Thyroid gland (tissue), 4 donors: ENCODE data around the gene RNU2-63P. TPM values are rescaled to one million over a fixed set of nuclear protein-coding genes. Genes with fewer than 3 reads are reported as not detected.

Experiments used
- DNase-seq, 2 donors: peaks; one replicate each; pipeline ENCODE4 v3.0.0-alpha.2; 2019
- H3K27ac ChIP-seq, 3 donors: fragments of 200-600 bp; sonication (generic); 1 replicate in 2 of 3; 2 replicates in 1 of 3; pipeline ENCODE4 v1.5.1; 2016 to 2019; ENCODE audit warnings: mild to moderate bottlenecking in 1 of 3, moderate library complexity in 1 of 3
- H3K27me3 ChIP-seq: fragments of 200-600 bp; sonication (generic); one replicate; pipeline ENCODE4 v1.5.1; 2019
- H3K36me3 ChIP-seq, 2 donors: fragments of 200-600 bp; sonication (generic); one replicate each; pipeline ENCODE4 v1.5.1; 2016 to 2019
- H3K4me1 ChIP-seq, 2 donors: fragments of 200-600 bp; sonication (generic); one replicate each; pipeline ENCODE4 v1.5.1; 2017 to 2019
- H3K4me3 ChIP-seq, 3 donors: fragments of 200-600 bp; sonication (generic); replicated peaks in 1 of 3; 1 replicate in 2 of 3; 2 replicates in 1 of 3; pipeline ENCODE4 v1.5.1; 2016; ENCODE audit warnings: mild to moderate bottlenecking in 1 of 3
- H3K9me3 ChIP-seq: fragments of 200-600 bp; sonication (generic); one replicate; pipeline ENCODE4 v1.5.1; 2017
- CTCF ChIP-seq, 6 experiments: fragments of 200-600 bp in 3 of 6; fragments of 450-650 bp in 3 of 6; sonication (generic) in 3 of 6; IDR thresholded peaks; one replicate each; pipeline ENCODE4 v1.5.1; 2016 to 2019; ENCODE audit warnings: antibody characterized with exemption in 6 of 6, mild to moderate bottlenecking in 2 of 6, inconsistent platforms in 1 of 6, moderate library complexity in 1 of 6
- POLR2A ChIP-seq, 2 donors: fragments of 450-650 bp; IDR thresholded peaks; one replicate each; pipeline ENCODE4 v1.6.1; 2017; ENCODE audit warnings: antibody characterized with exemption in 2 of 2, mild to moderate bottlenecking in 2 of 2, moderate library complexity in 1 of 2
- WGBS, 2 donors: methylation state at CpG; one replicate each; pipeline ENCODE4 v1.1.5; 2017; 5-methylcytosine and 5-hydroxymethylcytosine counted together
- intact Hi-C: fragments of 100-400 bp; cut with DNase I; formaldehyde crosslinking; loops from one replicate; pipeline ENCODE4 v1.15.1; 2023
- total RNA-seq, 4 donors: library from RNA; depleted of rRNA; stranded (reverse); fragments of >200 nt; gene quantifications; one replicate each; pipeline ENCODE4 v1.2.3, GENCODE V29; 2016

RNU2-63P gene
- total RNA-seq, 4 donors from 2014 or later = not detected

GRCh38 chr2:88028931-88029330 is 12.6 kb upstream of the RNU2-63P start:
- no peak overlapping the region for H3K4me3 ChIP-seq
- no peak for DNase-seq
- intact Hi-C loops = no loop called here
- H3K9me3 ChIP-seq = no peaks in the 10 kb centered on the region
- H3K36me3 ChIP-seq = peaks cover 5 to 23% of the 10 kb centered on the region in 2 donors
- H3K4me1 ChIP-seq = no peaks in the 10 kb centered on the region
- WGBS, 2 donors = 97 to 98% methylated on average over 4 of the region's 4 CpGs
- H3K27ac ChIP-seq = no peak overlapping the region
- no peak for TF ChIP-seq CTCF (IDR thresholded peaks at IDR 0.05)
- no peak for TF ChIP-seq POLR2A (IDR thresholded peaks at IDR 0.05)
- no peaks in the 10 kb centered on the region for H3K27me3 ChIP-seq

GRCh38 chr2:88027697-88028389 is 11.5 kb upstream of the RNU2-63P start:
- Histone ChIP-seq H3K4me3 (no peak overlapping the region), H3K27ac (no peak overlapping the region), H3K4me1 (no peaks in the 10 kb centered on the region), H3K27me3 (no peaks in the 10 kb centered on the region), H3K36me3 (peaks cover 5 to 21% of the 10 kb centered on the region in 2 donors), H3K9me3 (no peaks in the 10 kb centered on the region)
- 92% methylated on average over 10 of the region's 10 CpGs for WGBS, 2 donors
- DNase-seq = no peak
- TF ChIP-seq POLR2A (IDR thresholded peaks at IDR 0.05) (no peak), CTCF (IDR thresholded peaks at IDR 0.05) (no peak)
- intact Hi-C loops = no loop called here

GRCh38 chr2:88024509-88024908 is 8.2 kb upstream of the RNU2-63P start:
- intact Hi-C loops = no loop called here
- Histone ChIP-seq H3K4me1 (no peaks in the 10 kb centered on the region), H3K27me3 (no peaks in the 10 kb centered on the region), H3K27ac (no peak overlapping the region), H3K9me3 (no peaks in the 10 kb centered on the region), H3K4me3 (no peak overlapping the region), H3K36me3 (peaks cover 5 to 11% of the 10 kb centered on the region in 2 donors)
- DNase-seq = no peak
- TF ChIP-seq CTCF (IDR thresholded peaks at IDR 0.05) (no peak), POLR2A (IDR thresholded peaks at IDR 0.05) (no peak)
- WGBS, 2 donors = 68 to 81% methylated on average over 6 of the region's 6 CpGs

GRCh38 chr2:88022669-88022921 is 6.2 kb upstream of the RNU2-63P start:
- WGBS, 2 donors = 89 to 95% methylated on average over 5 of the region's 5 CpGs
- peaks cover 0 to under 1% of the 10 kb centered on the region in 2 donors for H3K4me1 ChIP-seq

More at GRCh38 chr2:88022669-88022921, 6.2 kb upstream of the RNU2-63P start:
- Histone ChIP-seq H3K36me3 (peaks cover 0 to 5% of the 10 kb centered on the region in 2 donors), H3K27ac (no peak overlapping the region), H3K4me3 (no peak overlapping the region), H3K9me3 (no peaks in the 10 kb centered on the region), H3K27me3 (no peaks in the 10 kb centered on the region)
- DNase-seq = no peak
- intact Hi-C loops = no loop called here
- TF ChIP-seq CTCF (IDR thresholded peaks at IDR 0.05) = no peak
- TF ChIP-seq POLR2A (IDR thresholded peaks at IDR 0.05) = no peak
